CD4-positive, alpha-beta T cell treated with Interleukin-6 at 100 ng/mL for 8 hours (primary cell): ENCODE measurements around the gene DRAP1.

ENCODE experiments used
- DNase-seq: peaks from one replicate; pipeline ENCODE4 v3.0.0-alpha.2; 2020; ENCODE audit warnings: mixed read lengths, low spot score

The DRAP1 gene

GRCh38 chr11:65903715-65904114 lies 15.5 kb upstream of the DRAP1 start:
- DNase-seq = no peak

GRCh38 chr11:65906602-65907001 lies 12.6 kb upstream of the DRAP1 start:
- no peak for DNase-seq

GRCh38 chr11:65907878-65908277 lies 11.3 kb upstream of the DRAP1 start:
- no peak for DNase-seq

- DNase-seq = no peak
These were observed 7.3 kb upstream of the DRAP1 start for GRCh38 chr11:65911682-65912568.

- DNase-seq = no peak
These were observed 6.4 kb upstream of the DRAP1 start for GRCh38 chr11:65912845-65913244.

GRCh38 chr11:65915101-65915820 lies 4.0 kb upstream of the DRAP1 start:
- no peak for DNase-seq

GRCh38 chr11:65915821-65916251 lies 3.4 kb upstream of the DRAP1 start:
- no peak for DNase-seq

- no peak for DNase-seq
These were observed 2.8 kb upstream of the DRAP1 start for GRCh38 chr11:65916391-65916790.

- DNase-seq = no peak
These were observed 2.2 kb upstream of the DRAP1 start for GRCh38 chr11:65917077-65917433.

- no peak for DNase-seq
These were observed 1.6 kb upstream of the DRAP1 start for GRCh38 chr11:65917434-65918210.

GRCh38 chr11:65918211-65919140 lies 750 bp upstream of the DRAP1 start, which contains the start of gene C11orf68:
C11orf68 (minus strand) TSS chr11:65919062; CDS start chr11:65919031, 31 bp downstream.
- DNase-seq = no peak

- DNase-seq = peak; percentile 46
These were observed 546 bp downstream of the DRAP1 start for GRCh38 chr11:65919573-65920371.

GRCh38 chr11:65920372-65920802 lies 1.2 kb downstream of the DRAP1 start:
- DNase-seq = no peak

GRCh38 chr11:65921033-65921555 lies 1.9 kb downstream of the DRAP1 start:
- DNase-seq = no peak

- no peak for DNase-seq
These were observed 2.6 kb downstream of the DRAP1 start for GRCh38 chr11:65921876-65922275.

- DNase-seq = no peak
These were observed 3.3 kb downstream of the DRAP1 start for GRCh38 chr11:65922565-65922964.

GRCh38 chr11:65925397-65925796 lies 6.2 kb downstream of the DRAP1 start:
- DNase-seq = no peak

- DNase-seq = peak; percentile 84
These were observed 8.7 kb downstream of the DRAP1 start for GRCh38 chr11:65927904-65928397.

GRCh38 chr11:65928667-65929066 lies 9.4 kb downstream of the DRAP1 start:
- no peak for DNase-seq
